CD4-positive, alpha-beta memory T cell (primary cell): ENCODE results near the gene CARD9. TPM values are rescaled to one million over a fixed set of nuclear protein-coding genes. Genes with fewer than 3 reads are reported as not detected.

Experiments
- CTCF ChIA-PET: fragments of 350-600 bp; sonication (Branson Sonifier 250); formaldehyde crosslinking; loops from one replicate; lab custom pipeline; 2021; ENCODE audit warnings: inconsistent platforms; ENCODE audit not compliant: partially characterized antibody; lab: Charles Lee
- POLR2A ChIA-PET: fragments of 350-600 bp; sonication (Branson Sonifier 250); formaldehyde crosslinking; loops from one replicate; lab custom pipeline; 2021; ENCODE audit not compliant: partially characterized antibody; lab: Charles Lee
- DNase-seq, 5 donors: peaks; one replicate each; pipeline versions ENCODE4 v3.0.0 to v3.0.0-alpha.2; 2020 to 2022; ENCODE audit warnings: mixed read lengths in 1 of 5
- H3K27ac ChIP-seq: one replicate; pipeline ENCODE4 v1.7.0; 2013; ENCODE audit warnings: low read depth, low read length
- H3K27me3 ChIP-seq: 2 replicates; pipeline ENCODE4 v1.7.0; 2013; ENCODE audit warnings: mild to moderate bottlenecking, low read length, moderate library complexity; ENCODE audit not compliant: insufficient read depth
- H3K36me3 ChIP-seq: 2 replicates; pipeline ENCODE4 v1.7.0; 2013; ENCODE audit warnings: mild to moderate bottlenecking, low read length, moderate library complexity; ENCODE audit not compliant: insufficient read depth
- H3K4me1 ChIP-seq: 2 replicates; pipeline ENCODE4 v1.7.0; 2013; ENCODE audit warnings: mild to moderate bottlenecking, low read length, moderate library complexity; ENCODE audit not compliant: insufficient read depth
- H3K4me3 ChIP-seq, 2 donors: one replicate each; pipeline ENCODE4 v1.7.0; 2013; ENCODE audit warnings: low read length in 2 of 2, mild to moderate bottlenecking in 1 of 2
- H3K9me3 ChIP-seq, 2 donors: one replicate each; pipeline ENCODE4 v1.7.0; 2013; ENCODE audit warnings: low read length in 2 of 2, control low read depth in 1 of 2; ENCODE audit not compliant: control insufficient read depth in 1 of 2
- H3K27ac Mint-ChIP-seq, 7 donors: one replicate each; pipeline ENCODE4 v1.8.0; 2020 to 2021; ENCODE audit warnings: mixed read lengths in 7 of 7, mild to moderate bottlenecking in 6 of 7, inconsistent platforms in 3 of 7, moderate library complexity in 3 of 7
- H3K27me3 Mint-ChIP-seq, 2 donors: one replicate each; pipeline ENCODE4 v1.8.0; 2020 to 2021; ENCODE audit warnings: mixed read lengths in 2 of 2
- H3K36me3 Mint-ChIP-seq, 2 donors: one replicate each; pipeline ENCODE4 v1.8.0; 2020 to 2021; ENCODE audit warnings: mixed read lengths in 2 of 2, inconsistent platforms in 1 of 2, mild to moderate bottlenecking in 1 of 2
- H3K4me1 Mint-ChIP-seq, 4 donors: one replicate each; pipeline ENCODE4 v1.8.0; 2020 to 2021; ENCODE audit warnings: mixed read lengths in 4 of 4, mild to moderate bottlenecking in 1 of 4
- H3K4me3 Mint-ChIP-seq, 8 donors: one replicate each; pipeline ENCODE4 v1.8.0; 2020 to 2021; ENCODE audit warnings: mixed read lengths in 8 of 8, mild to moderate bottlenecking in 7 of 8, moderate library complexity in 6 of 8, inconsistent platforms in 3 of 8
- H3K9me3 Mint-ChIP-seq, 8 donors: one replicate each; pipeline ENCODE4 v1.8.0; 2020 to 2021; ENCODE audit warnings: mixed read lengths in 8 of 8, mild to moderate bottlenecking in 5 of 8, inconsistent platforms in 3 of 8, moderate library complexity in 1 of 8
- intact Hi-C: fragments of 100-400 bp; cut with micrococcal nuclease; formaldehyde crosslinking; loops from one replicate; pipeline ENCODE4 v1.15.1; 2023
- polyA plus RNA-seq, 2 donors: library from polyadenylated mRNA; unstranded; fragments of 300-500 nt; fragmentation: Illumina TruSeq; gene quantifications; one replicate each; pipeline ENCODE4 v1.2.3, GENCODE V29; 2021
- total RNA-seq, 2 experiments: library from RNA; stranded (reverse); gene quantifications; one replicate each; pipeline ENCODE4 v1.2.3, GENCODE V29; 2021

CARD9 gene
- total and polyA plus RNA-seq, 4 experiments from 2014 or later: 0.41 to 1.2 (median 0.70) TPM; not detected in 1

DNA sequence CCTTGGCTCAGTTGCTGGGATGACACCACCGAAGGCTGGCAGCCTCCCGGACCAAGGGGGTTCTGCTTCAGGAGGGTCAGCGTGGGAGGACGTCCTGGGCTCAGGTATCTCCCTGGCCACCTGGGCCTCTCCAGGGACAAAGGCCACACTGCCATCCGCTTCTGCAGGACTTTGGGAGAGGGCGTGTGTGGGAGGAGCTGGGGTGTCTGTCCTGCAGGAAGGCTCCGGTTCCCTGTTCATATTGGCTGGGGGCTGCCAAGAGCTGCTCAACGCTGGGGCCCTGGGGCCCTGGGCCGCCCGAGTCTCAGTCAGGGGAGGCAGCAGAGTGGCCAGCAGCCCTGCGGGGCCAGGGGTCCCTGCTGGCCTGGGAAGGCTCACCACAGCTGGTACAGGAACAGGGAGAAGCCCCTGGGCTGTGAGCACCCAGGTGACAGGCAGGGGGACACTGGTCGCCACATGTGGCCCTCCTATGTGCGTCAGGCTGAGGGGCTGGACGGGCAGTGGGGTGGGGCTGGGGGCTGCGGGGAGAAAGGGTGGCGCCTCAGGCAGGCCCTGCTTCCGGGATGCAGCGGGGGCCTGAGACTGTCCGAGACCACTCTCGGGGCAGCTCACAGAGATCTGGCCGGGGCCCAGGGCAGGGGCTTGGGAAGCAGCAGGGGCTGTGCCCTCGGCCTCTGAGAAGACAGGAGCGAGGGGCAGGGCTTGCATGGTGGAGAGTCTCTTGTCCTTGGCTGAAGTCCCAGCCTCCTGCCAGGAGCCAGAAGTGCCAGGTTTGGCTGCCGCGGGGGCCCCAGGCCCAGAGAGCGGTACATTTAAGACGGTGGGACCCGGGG is 4.9 kb upstream of the CARD9 start:
- Mint-ChIP-seq H3K4me3 (no peak overlapping the region), H3K9me3 (no peaks in the 10 kb centered on the region), H3K36me3 (peaks cover 0 to 7% of the 10 kb centered on the region in 2 donors), H3K27ac (no peak overlapping the region), H3K4me1 (no peaks in the 10 kb centered on the region), H3K27me3 (no peaks in the 10 kb centered on the region)
- ChIA-PET CTCF (no interaction called here), POLR2A (no interaction called here)
- no peak for DNase-seq
- no peaks in the 10 kb centered on the region for H3K4me1 ChIP-seq
- no peak overlapping the region for H3K27ac ChIP-seq
- intact Hi-C loops: no loop called here
- H3K9me3 ChIP-seq: no peaks in the 10 kb centered on the region
- peaks cover 8% of the 10 kb centered on the region for H3K36me3 ChIP-seq
- no peaks in the 10 kb centered on the region for H3K27me3 ChIP-seq
- H3K4me3 ChIP-seq: no peak overlapping the region

DNA sequence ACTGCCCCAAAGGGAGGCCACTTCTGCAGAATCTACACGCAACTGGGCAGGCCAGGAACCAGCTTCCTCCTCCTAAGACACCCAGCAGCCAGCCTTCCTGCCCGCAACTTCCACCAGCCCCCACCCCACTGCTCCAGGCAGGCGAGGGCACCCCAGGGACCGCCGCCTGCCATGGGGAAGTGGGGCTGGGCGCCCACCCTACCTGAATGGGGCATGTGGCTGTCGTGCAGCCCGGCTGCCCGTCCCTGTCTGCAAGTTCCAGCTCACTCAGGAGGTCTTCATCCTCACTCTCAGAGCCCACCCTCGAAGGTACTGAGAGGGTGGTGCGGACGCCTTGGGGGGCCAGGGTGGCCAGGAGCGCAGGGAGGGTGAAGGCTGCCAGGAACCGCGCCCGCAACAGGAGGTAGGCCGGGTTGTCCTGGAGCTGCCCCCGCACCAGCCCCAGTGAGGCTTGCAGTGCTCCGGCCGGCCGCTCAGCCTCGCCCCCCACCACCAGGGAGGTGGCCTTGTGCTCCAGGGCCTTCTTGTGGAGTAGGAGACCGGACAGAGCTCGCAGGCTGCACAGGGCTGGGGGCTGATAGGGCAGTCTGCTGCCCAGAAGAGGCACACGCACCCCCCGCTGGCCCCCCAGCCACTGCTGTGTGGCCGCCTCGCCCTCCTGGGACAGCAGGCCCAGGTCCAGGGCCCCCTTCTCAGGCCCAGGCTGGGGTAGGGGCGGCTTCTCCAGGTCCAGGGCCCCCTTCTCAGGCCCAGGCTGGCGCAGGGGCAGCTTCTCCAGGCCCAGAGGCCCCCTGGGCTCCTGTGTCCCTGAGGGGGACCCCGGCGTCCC is 4.1 kb upstream of the CARD9 start:
- DNase-seq: no peak
- no peak overlapping the region for H3K27ac Mint-ChIP-seq
- H3K36me3 Mint-ChIP-seq: peaks cover 0 to 4% of the 10 kb centered on the region in 2 donors
- Histone ChIP-seq H3K27me3 (no peaks in the 10 kb centered on the region), H3K27ac (no peak overlapping the region), H3K4me1 (no peaks in the 10 kb centered on the region), H3K9me3 (no peaks in the 10 kb centered on the region), H3K36me3 (peaks cover under 1% of the 10 kb centered on the region), H3K4me3 (no peak overlapping the region)
- intact Hi-C loops: no loop called here
- no peaks in the 10 kb centered on the region for H3K27me3 Mint-ChIP-seq
- H3K4me3 Mint-ChIP-seq: no peak overlapping the region
- no peaks in the 10 kb centered on the region for H3K9me3 Mint-ChIP-seq
- POLR2A ChIA-PET: interaction anchor here (1.0 kb wide), 1 partner anchor 14 kb away, joined by 3 read pairs; no protein-coding TSS in a partner anchor
- CTCF ChIA-PET: no interaction called here
- no peaks in the 10 kb centered on the region for H3K4me1 Mint-ChIP-seq

DNA sequence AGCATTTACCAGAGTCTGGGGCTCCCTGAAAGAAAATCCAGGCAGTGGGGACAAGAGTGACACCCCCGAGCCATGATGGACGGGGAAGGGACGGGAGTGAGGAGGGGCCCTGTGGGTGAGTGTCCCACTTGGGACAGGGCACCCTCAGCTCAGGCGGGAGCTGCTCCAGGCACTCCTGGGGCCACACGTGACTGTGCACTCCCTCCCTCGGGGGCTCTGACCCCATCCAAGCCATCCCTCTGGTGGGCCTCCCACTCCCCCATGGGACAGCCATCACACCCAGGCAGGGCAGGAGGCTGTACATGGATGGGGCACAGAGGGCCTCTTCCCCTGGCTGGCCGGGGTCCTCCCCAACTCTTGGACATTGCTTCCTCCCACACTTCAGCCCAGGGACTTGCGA is 3.0 kb upstream of the CARD9 start:
- no peak for DNase-seq
- Mint-ChIP-seq H3K27me3 (no peaks in the 10 kb centered on the region), H3K4me1 (no peaks in the 10 kb centered on the region), H3K4me3 (no peak overlapping the region), H3K36me3 (peaks cover 0 to 4% of the 10 kb centered on the region in 2 donors), H3K9me3 (no peaks in the 10 kb centered on the region), H3K27ac (no peak overlapping the region)
- Histone ChIP-seq H3K36me3 (no peaks in the 10 kb centered on the region), H3K9me3 (no peaks in the 10 kb centered on the region), H3K27ac (no peak overlapping the region), H3K27me3 (no peaks in the 10 kb centered on the region), H3K4me1 (no peaks in the 10 kb centered on the region), H3K4me3 (no peak overlapping the region)
- CTCF ChIA-PET: no interaction called here
- intact Hi-C loops: no loop called here
- POLR2A ChIA-PET: no interaction called here

DNA sequence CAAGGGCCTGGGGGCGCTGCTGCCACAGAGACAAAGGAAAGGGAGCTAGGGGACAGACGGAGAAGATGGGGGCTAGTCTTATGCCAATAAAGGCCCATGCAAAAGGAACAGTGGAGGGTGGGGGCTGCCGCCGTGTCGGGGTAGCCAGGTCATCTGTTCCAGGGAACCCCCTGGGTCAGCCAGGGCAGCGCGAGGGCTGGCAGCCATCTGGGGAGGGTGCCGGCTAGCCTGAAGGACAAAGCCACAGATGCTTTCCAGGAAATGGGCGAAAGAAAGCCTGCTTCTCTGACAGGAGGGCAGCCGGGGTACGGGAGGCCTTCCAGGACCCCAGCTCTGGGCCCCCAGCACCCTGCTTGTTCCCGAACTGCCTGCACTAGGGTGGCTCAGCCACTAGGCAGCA is 1.6 kb upstream of the CARD9 start:
- H3K4me1 Mint-ChIP-seq: no peaks in the 10 kb centered on the region
- ChIA-PET POLR2A (no interaction called here), CTCF (no interaction called here)
- no peak for DNase-seq
- Histone ChIP-seq H3K27ac (no peak overlapping the region), H3K27me3 (no peaks in the 10 kb centered on the region), H3K9me3 (no peaks in the 10 kb centered on the region), H3K4me1 (no peaks in the 10 kb centered on the region), H3K4me3 (no peak overlapping the region), H3K36me3 (no peaks in the 10 kb centered on the region)
- H3K36me3 Mint-ChIP-seq: no peaks in the 10 kb centered on the region
- H3K4me3 Mint-ChIP-seq: no peak overlapping the region
- H3K27ac Mint-ChIP-seq: no peak overlapping the region
- intact Hi-C loops: no loop called here
- no peaks in the 10 kb centered on the region for H3K9me3 Mint-ChIP-seq
- no peaks in the 10 kb centered on the region for H3K27me3 Mint-ChIP-seq

DNA sequence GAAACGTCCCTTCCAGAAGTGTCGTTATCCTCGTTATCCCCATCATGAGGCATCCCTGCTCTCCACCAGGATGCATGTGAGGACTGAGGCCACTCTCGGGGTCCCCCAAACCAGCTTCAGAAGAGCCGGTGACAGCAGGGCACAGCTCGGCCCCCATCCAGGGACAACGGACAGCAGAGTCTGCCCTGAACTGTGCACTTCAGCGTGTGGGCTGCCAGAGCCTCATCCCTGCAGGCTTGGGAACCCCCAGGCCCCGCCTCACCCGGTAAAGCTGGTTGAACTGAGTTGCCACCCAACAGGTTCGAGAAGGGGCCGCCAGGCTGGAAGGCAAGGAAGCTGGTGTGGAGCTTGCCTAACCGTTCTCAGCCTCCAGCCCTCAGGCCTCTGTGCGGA is 710 bp upstream of the CARD9 start:
- POLR2A ChIA-PET: no interaction called here
- no peaks in the 10 kb centered on the region for H3K4me1 Mint-ChIP-seq

DNA sequence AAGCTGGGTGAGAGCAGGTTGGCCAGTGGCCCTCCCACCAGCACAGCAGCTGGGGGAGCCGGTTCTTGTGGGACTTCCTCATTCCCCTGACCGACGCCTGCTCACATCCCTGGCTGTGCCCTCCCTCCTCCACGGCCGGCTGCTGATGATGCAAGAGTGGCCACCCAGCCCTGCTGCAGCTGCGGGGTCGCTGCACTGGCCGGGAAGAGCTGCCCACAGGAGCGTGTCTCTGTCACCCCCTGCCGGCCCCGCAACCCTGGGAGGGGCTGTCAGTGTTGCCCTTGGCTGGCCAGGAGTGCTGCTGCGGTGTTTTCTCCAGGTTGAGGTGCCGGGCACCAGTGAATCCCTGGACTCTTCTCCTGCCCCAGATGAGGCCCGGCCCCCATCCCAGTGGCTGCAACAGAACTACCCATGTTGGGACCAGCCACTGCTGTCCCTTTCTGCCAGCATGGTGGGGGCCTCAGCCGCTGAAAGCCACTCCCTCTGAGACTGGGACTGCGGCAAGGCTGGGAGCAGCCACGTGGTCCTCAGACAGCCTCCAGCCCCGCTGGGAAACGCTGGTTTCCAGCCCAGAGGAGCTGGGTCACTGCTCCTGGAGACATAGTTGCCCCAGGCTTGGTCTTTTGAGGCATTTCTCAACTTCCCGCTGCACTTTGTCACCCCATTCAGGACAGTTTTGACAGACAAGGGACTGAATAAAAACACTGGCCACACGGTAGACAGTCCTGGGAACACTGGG is 739 bp downstream of the CARD9 start:
- POLR2A ChIA-PET: no interaction called here
- DNase-seq: no peak
- H3K27me3 ChIP-seq: no peaks in the 10 kb centered on the region
- CTCF ChIA-PET: no interaction called here
- H3K27ac ChIP-seq: no peak overlapping the region
- H3K4me3 ChIP-seq: no peak overlapping the region
- Mint-ChIP-seq H3K36me3 (no peaks in the 10 kb centered on the region), H3K27me3 (no peaks in the 10 kb centered on the region), H3K4me3 (no peak overlapping the region), H3K27ac (peak overlapping the region in 1 of 7 donors; percentile 37), H3K9me3 (no peaks in the 10 kb centered on the region), H3K4me1 (no peaks in the 10 kb centered on the region)
- no peaks in the 10 kb centered on the region for H3K4me1 ChIP-seq
- intact Hi-C loops: no loop called here
- no peaks in the 10 kb centered on the region for H3K9me3 ChIP-seq
- no peaks in the 10 kb centered on the region for H3K36me3 ChIP-seq

More for the DNA sequence above, 710 bp upstream of the CARD9 start:
- Histone ChIP-seq H3K4me3 (no peak overlapping the region), H3K9me3 (no peaks in the 10 kb centered on the region), H3K36me3 (no peaks in the 10 kb centered on the region), H3K27ac (no peak overlapping the region), H3K4me1 (no peaks in the 10 kb centered on the region), H3K27me3 (no peaks in the 10 kb centered on the region)
- CTCF ChIA-PET: no interaction called here
- DNase-seq: no peak
- H3K4me3 Mint-ChIP-seq: no peak overlapping the region
- no peaks in the 10 kb centered on the region for H3K36me3 Mint-ChIP-seq
- intact Hi-C loops: no loop called here
- no peaks in the 10 kb centered on the region for H3K9me3 Mint-ChIP-seq
- no peak overlapping the region for H3K27ac Mint-ChIP-seq
- H3K27me3 Mint-ChIP-seq: no peaks in the 10 kb centered on the region

DNA sequence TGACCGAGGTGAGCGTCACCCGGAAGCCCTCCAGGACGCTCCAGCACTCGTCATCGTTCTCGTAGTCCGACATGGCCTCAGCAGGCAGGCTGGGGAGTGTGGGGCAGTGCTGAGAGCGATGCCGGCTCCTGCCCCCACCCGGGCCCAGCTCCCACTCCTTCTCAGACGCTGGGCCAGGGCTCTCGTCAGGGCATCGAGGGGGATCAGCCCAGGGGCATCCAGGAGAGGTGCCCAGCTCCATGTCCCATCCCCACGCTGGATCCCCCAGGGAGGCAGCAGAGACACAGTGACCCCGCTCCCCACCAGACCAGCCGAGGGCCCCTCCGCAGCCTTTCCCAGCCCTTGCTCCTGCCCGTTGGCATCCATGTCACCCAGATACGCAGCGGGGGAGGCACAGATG is 1.5 kb downstream of the CARD9 start:
- Histone ChIP-seq H3K27ac (no peak overlapping the region), H3K4me3 (no peak overlapping the region), H3K27me3 (no peaks in the 10 kb centered on the region), H3K36me3 (no peaks in the 10 kb centered on the region), H3K4me1 (no peaks in the 10 kb centered on the region), H3K9me3 (no peaks in the 10 kb centered on the region)
- Mint-ChIP-seq H3K4me1 (no peaks in the 10 kb centered on the region), H3K9me3 (no peaks in the 10 kb centered on the region), H3K4me3 (no peak overlapping the region), H3K27ac (no peak overlapping the region), H3K27me3 (no peaks in the 10 kb centered on the region), H3K36me3 (no peaks in the 10 kb centered on the region)
- CTCF ChIA-PET: no interaction called here
- intact Hi-C loops: no loop called here
- POLR2A ChIA-PET: no interaction called here
- no peak for DNase-seq
